LNCaP clone FGC (cell line): Measurements from ENCODE around the gene PTGES3L.
"Not testable (repeated sequence)": the region's sequence is repeated elsewhere in the genome, so short reads cannot be mapped to it uniquely, and the experiment has no call there.

Source experiments
- DNase-seq: peaks from one replicate; pipeline ENCODE4 v3.0.0-alpha.2; 2011; ENCODE audit warnings: low read depth
- H3K4me3 ChIP-seq: 2 replicates; pipeline ENCODE4 v1.5.1; 2011; ENCODE audit warnings: mild to moderate bottlenecking, low read depth, low read length, control low read depth
- TF ChIP-seq, protein P1 (sequence below): IDR thresholded peaks from 2 replicates; pipeline ENCODE4 v1.5.1; 2012; ENCODE audit warnings: mild to moderate bottlenecking; ENCODE audit not compliant: control insufficient read depth, insufficient read depth; ENCODE audit errors: extremely low read depth

The PTGES3L gene

GRCh38 chr17:42989141-42989540 lies 9.3 kb upstream of the PTGES3L start:
- TF ChIP-seq, protein P1, sequence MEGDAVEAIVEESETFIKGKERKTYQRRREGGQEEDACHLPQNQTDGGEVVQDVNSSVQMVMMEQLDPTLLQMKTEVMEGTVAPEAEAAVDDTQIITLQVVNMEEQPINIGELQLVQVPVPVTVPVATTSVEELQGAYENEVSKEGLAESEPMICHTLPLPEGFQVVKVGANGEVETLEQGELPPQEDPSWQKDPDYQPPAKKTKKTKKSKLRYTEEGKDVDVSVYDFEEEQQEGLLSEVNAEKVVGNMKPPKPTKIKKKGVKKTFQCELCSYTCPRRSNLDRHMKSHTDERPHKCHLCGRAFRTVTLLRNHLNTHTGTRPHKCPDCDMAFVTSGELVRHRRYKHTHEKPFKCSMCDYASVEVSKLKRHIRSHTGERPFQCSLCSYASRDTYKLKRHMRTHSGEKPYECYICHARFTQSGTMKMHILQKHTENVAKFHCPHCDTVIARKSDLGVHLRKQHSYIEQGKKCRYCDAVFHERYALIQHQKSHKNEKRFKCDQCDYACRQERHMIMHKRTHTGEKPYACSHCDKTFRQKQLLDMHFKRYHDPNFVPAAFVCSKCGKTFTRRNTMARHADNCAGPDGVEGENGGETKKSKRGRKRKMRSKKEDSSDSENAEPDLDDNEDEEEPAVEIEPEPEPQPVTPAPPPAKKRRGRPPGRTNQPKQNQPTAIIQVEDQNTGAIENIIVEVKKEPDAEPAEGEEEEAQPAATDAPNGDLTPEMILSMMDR, result no peak
- H3K4me3 ChIP-seq, result no peak overlapping the region
- DNase-seq, result no peak

DNA sequence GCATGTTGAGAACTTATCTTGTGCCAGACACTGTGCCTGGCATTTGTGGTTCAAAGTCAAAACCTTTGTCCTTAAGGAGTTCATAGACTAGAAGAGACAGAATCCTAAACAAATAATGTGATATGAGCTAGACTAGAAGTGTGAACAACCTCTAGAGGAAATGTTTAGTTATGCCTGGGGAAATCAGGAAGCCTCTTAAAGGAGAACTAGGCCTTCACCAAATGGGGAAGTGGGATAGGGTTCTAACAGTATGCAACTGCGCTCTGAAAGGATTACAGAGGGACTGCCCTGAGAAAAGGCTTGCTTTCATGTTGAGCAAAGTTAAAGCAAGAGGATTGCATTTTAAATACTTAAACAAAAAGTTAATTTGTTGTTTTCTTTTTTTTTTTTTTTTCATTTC lies 5.3 kb upstream of the PTGES3L start:
- no peak overlapping the region for H3K4me3 ChIP-seq
- no peak for DNase-seq
- TF ChIP-seq, protein P1, result no peak

- peak overlapping the region; percentile 91 for H3K4me3 ChIP-seq
- DNase-seq, result peak; percentile 97
- TF ChIP-seq, protein P1, result no peak
Observed at GRCh38 chr17:42982266-42982665, 2.4 kb upstream of the PTGES3L start.

GRCh38 chr17:42980766-42981397 lies 1.0 kb upstream of the PTGES3L start:
- TF ChIP-seq, protein P1, result peak; percentile 49

GRCh38 chr17:42980274-42980765 lies 440 bp upstream of the PTGES3L start, which contains the start of gene RUNDC1:
Gene RUNDC1 (plus strand): TSS chr17:42980565. CDS start chr17:42980577, 12 bp downstream.
- TF ChIP-seq, protein P1, result no peak
- DNase-seq, result no peak
- H3K4me3 ChIP-seq, result peak within 1 kb of the TSS; percentile 91

More at GRCh38 chr17:42980766-42981397, 1.0 kb upstream of the PTGES3L start:
- H3K4me3 ChIP-seq, result peak overlapping the region; percentile 91
- DNase-seq, result no peak

DNA sequence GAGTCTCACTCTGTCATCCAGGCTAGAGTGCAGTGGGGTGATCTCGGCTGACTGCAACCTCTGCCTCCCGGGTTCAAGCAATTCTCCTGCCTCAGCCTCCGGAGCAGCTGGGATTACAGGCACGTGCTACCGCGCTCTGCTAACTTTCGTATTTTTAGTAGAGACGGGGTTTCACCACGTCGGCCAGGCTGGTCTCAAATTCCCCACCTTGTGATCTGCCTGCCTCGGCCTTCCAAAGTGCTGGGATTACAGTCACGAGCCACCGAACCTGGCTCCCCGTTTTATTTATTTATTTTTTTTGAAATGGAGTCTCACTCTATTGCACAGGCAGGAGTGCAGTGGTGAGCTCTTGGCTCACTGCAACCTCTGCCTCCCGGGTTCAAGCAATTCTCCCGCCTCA lies 4.2 kb downstream of the PTGES3L start:
- not testable (repeated sequence) for H3K4me3 ChIP-seq, DNase-seq

DNA sequence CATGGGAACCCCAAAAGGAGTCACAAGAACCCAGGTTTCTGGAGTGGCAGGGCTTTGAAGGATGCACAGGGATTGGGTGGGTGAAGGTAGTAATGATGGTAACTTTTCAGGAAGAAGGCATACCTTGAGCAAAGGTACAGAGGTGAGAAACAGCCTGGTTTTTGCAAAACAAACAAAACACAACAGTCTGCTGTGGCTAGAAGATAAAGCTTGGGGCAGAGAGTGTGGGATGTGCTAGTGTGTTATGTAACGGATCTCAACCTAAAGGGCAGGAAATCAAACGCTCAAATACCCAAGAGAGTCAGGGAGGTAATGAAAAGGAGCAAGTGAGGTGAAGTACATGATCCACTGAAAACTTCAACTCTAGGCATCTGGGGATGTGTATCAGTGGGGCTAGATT lies 4.6 kb downstream of the PTGES3L start:
- no peak for DNase-seq
- H3K4me3 ChIP-seq, result no peak overlapping the region
- TF ChIP-seq, protein P1, result no peak

- not testable (repeated sequence) for H3K4me3 ChIP-seq
Observed at GRCh38 chr17:42973323-42973722, 6.6 kb downstream of the PTGES3L start.

More at GRCh38 chr17:42973323-42973722, 6.6 kb downstream of the PTGES3L start:
- not testable (repeated sequence) for DNase-seq
